Sigmoid colon (tissue), 7 donors: ENCODE measurements around the gene CRYGN. TPM values are rescaled to one million over a fixed set of nuclear protein-coding genes. Genes with fewer than 3 reads are reported as not detected.

Experiments used
- DNase-seq: peaks from one replicate; pipeline ENCODE4 v3.0.0-alpha.2; 2019
- H3K27ac ChIP-seq, 4 donors: fragments of 200-600 bp; sonication (generic); one replicate each; pipeline ENCODE4 v1.5.1; 2016 to 2019; ENCODE audit warnings: mild to moderate bottlenecking in 1 of 4
- H3K27me3 ChIP-seq, 3 donors: fragments of 200-600 bp; sonication (generic); one replicate each; pipeline ENCODE4 v1.5.1; 2019; ENCODE audit warnings: mild to moderate bottlenecking in 1 of 3
- H3K36me3 ChIP-seq, 4 donors: fragments of 200-600 bp; sonication (generic); one replicate each; pipeline ENCODE4 v1.5.1; 2016 to 2019
- H3K4me1 ChIP-seq, 4 donors: fragments of 200-600 bp; sonication (generic); one replicate each; pipeline ENCODE4 v1.5.1; 2017 to 2019
- H3K4me3 ChIP-seq, 4 donors: fragments of 200-600 bp; sonication (generic); one replicate each; pipeline ENCODE4 v1.5.1; 2017 to 2019; ENCODE audit warnings: mild to moderate bottlenecking in 2 of 4, moderate library complexity in 1 of 4
- H3K9me3 ChIP-seq, 4 donors: fragments of 200-600 bp in 3 of 4; sonication (generic) in 3 of 4; one replicate each; pipeline versions ENCODE4 v1.5.1 to v1.6.1; 2013 to 2019
- CTCF ChIP-seq, 4 experiments: fragments of 450-650 bp in 3 of 4; fragments of 200-600 bp in 1 of 4; IDR thresholded peaks; one replicate each; pipeline ENCODE4 v1.5.1; 2016 to 2019; ENCODE audit warnings: antibody characterized with exemption in 4 of 4, mild to moderate bottlenecking in 3 of 4, moderate library complexity in 2 of 4
- EP300 ChIP-seq, 4 donors: sonication (generic); formaldehyde crosslinking; IDR thresholded peaks; one replicate each; pipeline ENCODE4 v1.6.1; 2017; ENCODE audit warnings: antibody characterized with exemption in 4 of 4
- POLR2A ChIP-seq, 2 donors: fragments of 450-650 bp; IDR thresholded peaks; one replicate each; pipeline ENCODE4 v1.6.1; 2016; ENCODE audit warnings: antibody characterized with exemption in 2 of 2, mild to moderate bottlenecking in 2 of 2, moderate library complexity in 2 of 2
- POLR2AphosphoS5 ChIP-seq, 4 donors: sonication (generic); formaldehyde crosslinking; IDR thresholded peaks; one replicate each; pipeline ENCODE4 v1.6.1; 2017; ENCODE audit warnings: antibody characterized with exemption in 4 of 4
- WGBS, 2 donors: extraction: QIAGEN DNeasy Blood & Tissue Kit; methylation state at CpG; one replicate each; pipeline ENCODE4 v1.1.7; 2013; 5-methylcytosine and 5-hydroxymethylcytosine counted together
- intact Hi-C: fragments of 100-400 bp; cut with DNase I; formaldehyde crosslinking; loops from one replicate; pipeline ENCODE4 v1.15.1; 2023
- polyA plus RNA-seq, 3 donors: library from polyadenylated mRNA; stranded (reverse); fragments of 200-250 nt; gene quantifications; one replicate each; pipeline ENCODE4 v1.2.3, GENCODE V29; 2013
- total RNA-seq, 4 donors: library from RNA; depleted of rRNA; stranded (reverse); fragments of >200 nt; gene quantifications; one replicate each; pipeline ENCODE4 v1.1.0, GENCODE V29; 2016
- donor health status: healthy with polysubstance abuse.
- donor health status: Bipolar disorder and iron deficiency.
- donor health status: healthy.

The CRYGN gene
- total and polyA plus RNA-seq, 7 donors, result 0.17 to 1.8 (median 0.99) TPM; not detected in 3

- WGBS, 2 donors, result 81 to 90% methylated on average over 9 of the region's 9 CpGs
- Histone ChIP-seq H3K4me1 (peaks cover 0 to 22% (median 17%) of the 10 kb centered on the region in 4 donors), H3K27ac (peak overlapping the region in 2 of 4 donors; percentile 39 to 51)
These were observed 32.9 kb downstream of the CRYGN start for GRCh38 chr7:151406886-151407583.

GRCh38 chr7:151406051-151406875 is 33.7 kb downstream of the CRYGN start:
- peaks cover 0 to 22% (median 17%) of the 10 kb centered on the region in 4 donors for H3K4me1 ChIP-seq

More at GRCh38 chr7:151406886-151407583, 32.9 kb downstream of the CRYGN start:
- Histone ChIP-seq H3K27me3 (peaks cover 22 to 43% (median 36%) of the 10 kb centered on the region in 3 donors), H3K9me3 (no peaks in the 10 kb centered on the region), H3K4me3 (peak overlapping the region in 1 of 4 donors; percentile 7), H3K36me3 (no peaks in the 10 kb centered on the region)
- no peak for TF ChIP-seq POLR2AphosphoS5 (IDR thresholded peaks at IDR 0.05)
- no peak for TF ChIP-seq CTCF (IDR thresholded peaks at IDR 0.05)
- TF ChIP-seq EP300 (IDR thresholded peaks at IDR 0.05), result no peak
- TF ChIP-seq POLR2A (IDR thresholded peaks at IDR 0.05), result no peak
- intact Hi-C loops, result no loop called here
- DNase-seq, result peak; percentile 48

GRCh38 chr7:151405588-151405987 is 34.4 kb downstream of the CRYGN start:
- Histone ChIP-seq H3K27ac (peak overlapping the region in 2 of 4 donors; percentile 44 to 47), H3K4me1 (peaks cover 0 to 21% (median 17%) of the 10 kb centered on the region in 4 donors), H3K27me3 (peaks cover 18 to 32% (median 31%) of the 10 kb centered on the region in 3 donors), H3K9me3 (no peaks in the 10 kb centered on the region), H3K4me3 (no peak overlapping the region), H3K36me3 (no peaks in the 10 kb centered on the region)
- intact Hi-C loops, result no loop called here
- TF ChIP-seq POLR2AphosphoS5 (IDR thresholded peaks at IDR 0.05) (no peak), EP300 (IDR thresholded peaks at IDR 0.05) (no peak)
- 90 to 93% methylated on average over 10 of the region's 10 CpGs for WGBS, 2 donors
- peak; percentile 58 for DNase-seq

More at GRCh38 chr7:151406051-151406875, 33.7 kb downstream of the CRYGN start:
- intact Hi-C loops, result no loop called here
- TF ChIP-seq EP300 (IDR thresholded peaks at IDR 0.05) (no peak), POLR2AphosphoS5 (IDR thresholded peaks at IDR 0.05) (no peak), CTCF (IDR thresholded peaks at IDR 0.05) (no peak), POLR2A (IDR thresholded peaks at IDR 0.05) (no peak)
- peak; percentile 53 for DNase-seq
- no peaks in the 10 kb centered on the region for H3K36me3 ChIP-seq
- WGBS, 2 donors, result 91 to 93% methylated on average over 24 of the region's 24 CpGs
- peaks cover 22 to 37% (median 36%) of the 10 kb centered on the region in 3 donors for H3K27me3 ChIP-seq
- peak overlapping the region in 3 of 4 donors; percentile 14 to 47 (median 37) for H3K27ac ChIP-seq
- H3K9me3 ChIP-seq, result no peaks in the 10 kb centered on the region
- H3K4me3 ChIP-seq, result no peak overlapping the region

- peaks cover 15 to 26% (median 25%) of the 10 kb centered on the region in 3 donors for H3K27me3 ChIP-seq
- no peaks in the 10 kb centered on the region for H3K9me3 ChIP-seq
- H3K27ac ChIP-seq, result peak overlapping the region in 3 of 4 donors; percentile 44 to 57 (median 47)
- no peaks in the 10 kb centered on the region for H3K36me3 ChIP-seq
- intact Hi-C loops, result no loop called here
- no peak overlapping the region for H3K4me3 ChIP-seq
- WGBS, 2 donors, result 89% methylated on average over 9 of the region's 9 CpGs
- peaks cover 0 to 15% (median 12%) of the 10 kb centered on the region in 4 donors for H3K4me1 ChIP-seq
- TF ChIP-seq EP300 (IDR thresholded peaks at IDR 0.05) (no peak), CTCF (IDR thresholded peaks at IDR 0.05) (no peak), POLR2AphosphoS5 (IDR thresholded peaks at IDR 0.05) (no peak), POLR2A (IDR thresholded peaks at IDR 0.05) (no peak)
- peak; percentile 54 for DNase-seq
These were observed 34.9 kb downstream of the CRYGN start for GRCh38 chr7:151405056-151405455.
